Gastroesophageal sphincter (tissue), 3 donors: ENCODE results near the gene PDPN.

ENCODE experiments used
- CTCF ChIP-seq, 4 experiments: fragments of 200-600 bp in 2 of 4; fragments of 450-650 bp in 2 of 4; sonication (generic) in 1 of 4; IDR thresholded peaks; one replicate each; pipeline ENCODE4 v1.5.1; 2017 to 2019; ENCODE audit warnings: antibody characterized with exemption in 4 of 4, mild to moderate bottlenecking in 2 of 4, moderate library complexity in 2 of 4
- POLR2A ChIP-seq, 2 donors: fragments of 450-650 bp; IDR thresholded peaks; one replicate each; pipeline ENCODE4 v1.6.1; 2017; ENCODE audit warnings: antibody characterized with exemption in 2 of 2, mild to moderate bottlenecking in 2 of 2, moderate library complexity in 1 of 2
- POLR2AphosphoS5 ChIP-seq: sonication (generic); formaldehyde crosslinking; IDR thresholded peaks from one replicate; pipeline ENCODE4 v1.6.1; 2017; ENCODE audit warnings: antibody characterized with exemption

GRCh38 chr1:13535227-13535626 lies 48.4 kb upstream of the PDPN start:
- no peak for TF ChIP-seq CTCF (IDR thresholded peaks at IDR 0.05)
- TF ChIP-seq POLR2AphosphoS5: no peak
- no peak for TF ChIP-seq POLR2A (IDR thresholded peaks at IDR 0.05)
